ENCODE data around the gene FOXP4. TPM values are rescaled to one million over a fixed set of nuclear protein-coding genes. Genes with fewer than 3 reads are reported as not detected.
A peak's percentile ranks its signal among the peaks of the same experiment; 100 is the strongest.

The FOXP4 gene
- polyA plus RNA-seq, 1 of the 3 experiments (the other 2 are of a cell fraction): 7.3 TPM

GRCh38 chr6:41577356-41578216, 31.4 kb downstream of the FOXP4 start:
- peaks cover 24 to 40% of the 10 kb centered on the region in 2 experiments; a peak in 3 of 4 replicates for H3K4me1 ChIP-seq (ENCODE audit: control insufficient read depth in 1 of 2, insufficient read depth in 2 of 2, low read depth in 1 of 2, low read length in 1 of 2)
- no peaks in the 10 kb centered on the region for H3K27me3 ChIP-seq (ENCODE audit: insufficient read depth)
- peak overlapping the region; percentile 48; the same call in 1 of the 2 replicates for H3K9ac ChIP-seq
- no peaks in the 10 kb centered on the region for H3K36me3 ChIP-seq (replicated peaks in 1 of 2; ENCODE audit: control insufficient read depth in 1 of 2, insufficient read depth in 2 of 2, low read length in 1 of 2)
- no peaks in the 10 kb centered on the region for H4K20me1 ChIP-seq (ENCODE audit: insufficient read depth)
- H3K4me3 ChIP-seq (ENCODE audit: low read depth in 2 of 2, low read length in 1 of 2): no peak overlapping the region
- H3K9me2 ChIP-seq: no peaks in the 10 kb centered on the region
- no peaks in the 10 kb centered on the region for H3K9me3 ChIP-seq
- ChIA-PET CTCF (interaction anchor here (0.8 to 2.2 kb wide), 3 partner anchors 106 to 210 kb away, joined by 4 to 10 read pairs (median 6); no protein-coding TSS in a partner anchor), POLR2A (no interaction called here)
- 46% methylated on average over 4 of the region's 5 CpGs for WGBS (ENCODE audit: low lambda C conversion rate)
- H3K4me2 ChIP-seq: peak overlapping the region; percentile 75
- no peak for DNase-seq
- H2AFZ ChIP-seq (ENCODE audit: low read depth): no peak overlapping the region
- H3K79me2 ChIP-seq (ENCODE audit: insufficient read depth): peaks cover 8% of the 10 kb centered on the region
- H3K27ac ChIP-seq (ENCODE audit: low read depth in 2 of 2, low read length in 1 of 2): peak overlapping the region in 1 of 2 experiments; percentile 65; a peak in 3 of 4 replicates
- H3F3A ChIP-seq (replicated peaks; ENCODE audit: insufficient read depth): peaks cover 35% of the 10 kb centered on the region
- TF ChIP-seq FOSL2 (IDR thresholded peaks at IDR 0.05; ENCODE audit: borderline replicate concordance, low read depth) (peak; percentile 30; the same call in 1 of the 2 replicates), TCF12 (IDR thresholded peaks at IDR 0.05) (peak; percentile 18; the same call in 1 of the 2 replicates), EP300 (IDR thresholded peaks at IDR 0.05; ENCODE audit: borderline replicate concordance in 1 of 2, low read depth in 1 of 2, low read length in 1 of 2) (no peak)

DNA sequence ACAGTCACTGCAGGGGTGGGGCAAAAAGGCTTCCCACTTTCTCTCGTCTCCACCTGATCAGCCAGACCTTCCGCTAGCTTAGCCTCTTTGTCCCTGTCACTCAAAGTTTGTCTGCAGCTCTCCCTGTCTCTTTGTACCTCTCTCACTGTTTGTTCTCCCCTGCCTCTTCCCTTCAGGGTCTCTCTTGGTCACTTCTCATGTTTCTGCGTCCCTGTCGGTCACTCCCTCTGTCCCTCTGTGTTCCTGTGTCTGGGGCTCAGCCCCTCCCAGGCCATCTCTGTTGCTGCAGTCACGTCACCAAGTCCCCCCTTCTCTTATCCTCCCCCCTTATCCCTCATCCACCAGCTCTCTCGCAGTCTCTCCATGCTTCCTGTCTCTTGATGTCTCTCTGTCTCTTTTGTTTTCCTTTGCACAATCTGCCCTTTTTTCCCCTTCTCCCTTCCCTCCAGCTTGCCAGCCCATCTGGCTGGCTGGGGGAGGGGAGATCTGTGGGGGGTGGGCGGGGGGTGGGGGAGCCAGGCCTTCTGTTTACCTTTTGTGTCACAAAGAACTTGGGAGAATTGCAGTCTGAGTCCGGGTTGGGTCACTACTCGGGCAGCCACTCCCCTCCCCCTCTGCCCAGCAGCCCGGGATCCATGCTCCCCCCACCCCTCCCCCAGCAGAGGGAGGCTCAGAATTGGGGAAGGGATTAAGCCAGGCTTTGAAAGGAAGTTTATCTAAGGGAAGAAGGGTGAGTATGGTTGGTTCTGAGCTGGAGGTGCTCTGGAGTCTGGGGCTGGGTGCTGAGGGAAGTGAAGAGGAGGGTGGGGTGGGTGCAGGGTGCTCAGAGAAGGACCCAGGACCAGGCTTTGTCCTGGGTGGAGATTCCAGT, 32.3 kb downstream of the FOXP4 start:
- peak overlapping the region; percentile 48; the same call in 1 of the 2 replicates for H3K9ac ChIP-seq
- peak; percentile 44 for DNase-seq
- peak overlapping the region in 1 of 2 experiments; percentile 65; a peak in 3 of 4 replicates for H3K27ac ChIP-seq (ENCODE audit: low read depth in 2 of 2, low read length in 1 of 2)
- 28% methylated on average over 10 of the region's 10 CpGs for WGBS (ENCODE audit: low lambda C conversion rate)
- no peaks in the 10 kb centered on the region for H3K9me2 ChIP-seq
- no peak overlapping the region for H3K4me3 ChIP-seq (ENCODE audit: low read depth in 2 of 2, low read length in 1 of 2)
- H3K79me2 ChIP-seq (ENCODE audit: insufficient read depth): peaks cover 14% of the 10 kb centered on the region; the same call in 1 of the 2 replicates
- H3K36me3 ChIP-seq (replicated peaks in 1 of 2; ENCODE audit: control insufficient read depth in 1 of 2, insufficient read depth in 2 of 2, low read length in 1 of 2): no peaks in the 10 kb centered on the region
- H3K4me2 ChIP-seq: peak overlapping the region; percentile 75
- peaks cover 39% of the 10 kb centered on the region for H3F3A ChIP-seq (replicated peaks; ENCODE audit: insufficient read depth)
- peaks cover 24 to 48% of the 10 kb centered on the region in 2 experiments; a peak in 3 of 4 replicates for H3K4me1 ChIP-seq (ENCODE audit: control insufficient read depth in 1 of 2, insufficient read depth in 2 of 2, low read depth in 1 of 2, low read length in 1 of 2)
- H4K20me1 ChIP-seq (ENCODE audit: insufficient read depth): no peaks in the 10 kb centered on the region
- H3K27me3 ChIP-seq (ENCODE audit: insufficient read depth): no peaks in the 10 kb centered on the region
- ChIA-PET CTCF (interaction anchor here (1.5 to 2.2 kb wide), 3 partner anchors 105 to 211 kb away, joined by 3 to 10 read pairs (median 6); no protein-coding TSS in a partner anchor), POLR2A (no interaction called here)
- H2AFZ ChIP-seq (ENCODE audit: low read depth): no peak overlapping the region
- no peaks in the 10 kb centered on the region for H3K9me3 ChIP-seq
- TF ChIP-seq, protein P1, sequence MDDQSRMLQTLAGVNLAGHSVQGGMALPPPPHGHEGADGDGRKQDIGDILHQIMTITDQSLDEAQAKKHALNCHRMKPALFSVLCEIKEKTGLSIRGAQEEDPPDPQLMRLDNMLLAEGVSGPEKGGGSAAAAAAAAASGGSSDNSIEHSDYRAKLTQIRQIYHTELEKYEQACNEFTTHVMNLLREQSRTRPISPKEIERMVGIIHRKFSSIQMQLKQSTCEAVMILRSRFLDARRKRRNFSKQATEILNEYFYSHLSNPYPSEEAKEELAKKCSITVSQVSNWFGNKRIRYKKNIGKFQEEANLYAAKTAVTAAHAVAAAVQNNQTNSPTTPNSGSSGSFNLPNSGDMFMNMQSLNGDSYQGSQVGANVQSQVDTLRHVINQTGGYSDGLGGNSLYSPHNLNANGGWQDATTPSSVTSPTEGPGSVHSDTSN (IDR thresholded peaks at IDR 0.05): peak; percentile 31; the same call in 1 of the 2 replicates
- no peak for TF ChIP-seq TCF12 (IDR thresholded peaks at IDR 0.05)
